D721Med (cell line): ENCODE measurements around the gene ASTL.
"Not testable (repeated sequence)": the region's sequence is repeated elsewhere in the genome, so short reads cannot be mapped to it uniquely, and the experiment has no call there.

ENCODE experiments used
- DNase-seq: peaks from one replicate; pipeline ENCODE4 v3.0.0; 2011; ENCODE audit warnings: low spot score; ENCODE audit not compliant: insufficient read length
- FAIRE-seq: peaks from 2 replicates; lab custom pipeline; 2011; peaks lifted over from hg19 to GRCh38; lab: Jason Lieb, UNC
- CTCF ChIP-seq: IDR thresholded peaks from 2 replicates; pipeline ENCODE4 v1.5.1; 2012; ENCODE audit warnings: mild to moderate bottlenecking, control low read depth; ENCODE audit not compliant: insufficient read depth; ENCODE audit errors: missing control alignments

Gene ASTL

GRCh38 chr2:96090196-96090926 is 47.9 kb downstream of the ASTL start:
- DNase-seq (no peak), FAIRE-seq (no peak)

GRCh38 chr2:96089356-96090195 is 48.7 kb downstream of the ASTL start:
- FAIRE-seq, result no peak
- DNase-seq, result no peak
- no peak for TF ChIP-seq CTCF

More at GRCh38 chr2:96090196-96090926, 47.9 kb downstream of the ASTL start:
- no peak for TF ChIP-seq CTCF

DNA sequence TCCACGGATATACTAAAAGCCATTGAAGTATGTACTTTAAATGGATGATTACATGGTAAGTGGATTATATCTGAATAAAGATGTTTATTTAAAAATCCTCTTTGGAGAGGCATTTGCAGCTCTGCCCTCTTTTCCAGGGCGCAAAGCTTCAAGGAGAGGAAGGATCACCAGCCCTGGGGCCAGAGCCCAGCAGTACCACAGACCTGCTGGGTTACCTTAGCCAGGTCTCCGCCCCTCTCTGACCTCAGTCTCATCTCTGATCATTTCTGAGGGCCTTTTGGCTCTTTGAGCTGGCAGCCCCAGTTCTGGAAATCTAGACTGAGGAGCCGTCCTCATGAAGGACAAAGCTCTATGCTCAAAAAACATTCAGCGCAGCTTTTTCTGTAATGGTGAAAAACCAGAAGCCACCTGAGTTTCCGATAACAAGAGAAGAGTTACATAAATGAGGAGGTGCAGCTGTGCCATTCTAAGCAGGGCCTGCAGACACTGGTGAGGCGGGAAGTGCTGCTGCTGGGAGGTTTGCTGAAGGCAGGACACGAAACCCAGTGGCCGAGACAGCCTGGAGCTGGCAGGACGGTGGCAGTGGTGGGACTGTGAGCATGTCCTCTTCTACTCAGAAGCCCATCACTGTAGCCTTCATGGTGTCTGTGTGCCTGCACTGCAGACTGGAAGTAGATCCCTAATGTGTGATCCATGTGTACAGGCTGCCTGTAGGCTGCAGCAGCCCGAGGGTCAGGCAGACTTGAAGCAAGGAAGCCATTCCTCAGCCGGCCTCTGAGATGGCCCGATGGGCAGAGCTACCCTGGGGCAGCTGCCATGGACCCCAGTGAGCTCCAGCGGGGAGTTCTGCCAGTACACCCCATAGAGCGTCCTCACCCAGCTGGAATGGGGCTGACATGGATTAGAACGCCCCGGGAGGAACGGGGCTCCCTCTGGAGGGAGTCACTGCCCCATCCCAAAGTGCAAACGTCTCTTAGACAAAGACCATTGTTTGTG is 49.7 kb downstream of the ASTL start:
- DNase-seq (no peak), FAIRE-seq (no peak)
- TF ChIP-seq CTCF, result no peak

DNA sequence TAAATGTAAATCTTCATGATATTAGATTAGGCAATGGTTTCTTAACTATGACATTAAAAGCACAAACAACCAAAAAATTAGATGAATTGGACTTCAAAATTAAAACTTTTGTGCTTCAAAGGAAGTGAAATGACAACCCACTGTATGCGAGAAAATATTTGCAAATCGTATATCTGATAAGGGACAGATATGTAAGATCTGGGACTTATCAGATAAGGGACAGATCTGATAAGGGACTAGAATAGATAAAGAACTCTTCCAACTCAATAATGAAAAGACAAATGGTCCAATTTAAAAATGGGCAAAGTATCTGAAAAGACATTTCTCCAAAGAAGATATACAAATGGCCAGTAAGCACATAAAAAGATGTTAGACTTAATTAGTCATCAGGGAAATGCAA is 51.2 kb downstream of the ASTL start:
- DNase-seq (no peak), FAIRE-seq (no peak)
- TF ChIP-seq CTCF, result no peak

DNA sequence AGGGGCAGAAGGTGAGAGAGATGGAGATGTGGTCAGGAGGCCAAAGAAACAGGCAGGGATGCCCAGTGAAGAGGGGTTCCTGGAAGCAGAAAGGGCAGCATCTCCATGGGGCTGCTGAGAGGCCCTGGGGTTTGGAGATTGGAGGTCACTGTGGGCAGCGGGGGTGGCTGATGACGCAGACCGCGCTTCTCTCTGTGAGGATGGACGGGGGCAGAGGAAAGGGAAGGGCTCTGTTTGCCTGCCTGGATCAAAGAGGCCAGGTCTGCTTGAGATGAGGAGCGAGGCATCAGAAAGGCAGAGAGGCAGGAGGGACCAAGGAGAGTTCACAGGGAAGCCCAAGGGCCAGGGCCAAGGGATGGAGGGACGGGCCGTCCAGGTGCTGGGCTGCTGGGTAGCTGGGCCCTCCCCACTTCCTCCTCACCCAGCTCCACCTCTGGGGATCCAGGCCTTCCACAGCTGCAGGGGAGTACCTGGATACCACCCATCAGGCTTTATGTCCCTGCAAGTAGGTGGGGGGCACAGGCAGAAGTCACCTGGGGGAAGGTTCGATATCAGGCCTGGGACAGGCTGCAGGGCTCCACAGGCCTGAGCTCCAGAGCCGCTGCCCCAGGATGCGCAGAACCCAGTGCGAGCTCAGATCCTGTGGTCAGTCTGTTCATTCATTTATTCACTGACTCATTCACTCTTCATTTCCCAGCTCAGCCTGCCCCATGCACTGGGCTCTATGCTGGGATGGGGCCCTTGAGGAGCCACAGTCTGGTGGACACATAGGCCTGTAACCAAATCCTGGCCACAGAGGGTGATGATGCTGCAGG is 52.6 kb downstream of the ASTL start:
- TF ChIP-seq CTCF, result no peak
- DNase-seq (no peak), FAIRE-seq (no peak)

DNA sequence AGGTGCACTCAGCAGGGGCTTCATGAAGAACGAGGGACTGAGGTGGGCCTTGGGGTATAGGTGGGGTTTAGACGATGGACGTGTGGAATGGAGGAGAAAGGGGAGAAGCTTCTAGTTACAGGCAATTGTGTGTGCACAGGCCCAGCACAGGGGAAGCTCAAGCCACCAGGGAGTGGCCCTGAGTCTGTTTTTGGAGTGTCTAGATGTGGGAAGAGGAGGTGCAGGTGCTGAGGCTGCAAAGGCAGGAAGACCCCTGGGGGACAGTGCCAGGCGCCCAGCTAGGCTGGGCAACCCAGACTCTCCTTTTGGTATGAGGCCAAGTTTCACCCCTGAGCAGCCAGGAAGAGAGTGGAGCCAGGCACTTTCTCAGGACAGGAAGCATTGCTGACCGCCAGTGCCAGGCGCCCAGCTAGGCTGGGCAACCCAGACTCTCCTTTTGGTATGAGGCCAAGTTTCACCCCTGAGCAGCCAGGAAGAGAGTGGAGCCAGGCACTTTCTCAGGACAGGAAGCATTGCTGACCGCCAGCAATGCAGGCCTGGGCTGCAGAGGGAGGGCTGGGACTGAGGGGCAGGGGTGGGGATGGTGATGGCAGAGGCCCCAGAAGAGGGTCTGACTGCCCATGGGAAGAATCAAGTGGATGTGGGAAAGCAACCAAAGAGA is 53.3 kb downstream of the ASTL start:
- not testable (repeated sequence) for DNase-seq, FAIRE-seq
